Stomach (tissue), 4 donors: ENCODE results near the gene COL1A2.

Experiments
- CTCF ChIP-seq, 7 experiments: fragments of 450-650 bp in 4 of 7; fragments of 200-600 bp in 3 of 7; sonication (generic) in 3 of 7; IDR thresholded peaks; one replicate each; pipeline ENCODE4 v1.5.1; 2016 to 2019; ENCODE audit warnings: antibody characterized with exemption in 7 of 7, control low read depth in 2 of 7, mild to moderate bottlenecking in 1 of 7
- POLR2A ChIP-seq, 4 donors: fragments of 450-650 bp; IDR thresholded peaks; one replicate each; pipeline ENCODE4 v1.6.1; 2016; ENCODE audit warnings: antibody characterized with exemption in 4 of 4, control low read depth in 2 of 4, mild to moderate bottlenecking in 1 of 4, moderate library complexity in 1 of 4
- POLR2AphosphoS5 ChIP-seq, 3 donors: sonication (generic); formaldehyde crosslinking; IDR thresholded peaks; one replicate each; pipeline ENCODE4 v1.6.1; 2016; ENCODE audit warnings: antibody characterized with exemption in 3 of 3

DNA sequence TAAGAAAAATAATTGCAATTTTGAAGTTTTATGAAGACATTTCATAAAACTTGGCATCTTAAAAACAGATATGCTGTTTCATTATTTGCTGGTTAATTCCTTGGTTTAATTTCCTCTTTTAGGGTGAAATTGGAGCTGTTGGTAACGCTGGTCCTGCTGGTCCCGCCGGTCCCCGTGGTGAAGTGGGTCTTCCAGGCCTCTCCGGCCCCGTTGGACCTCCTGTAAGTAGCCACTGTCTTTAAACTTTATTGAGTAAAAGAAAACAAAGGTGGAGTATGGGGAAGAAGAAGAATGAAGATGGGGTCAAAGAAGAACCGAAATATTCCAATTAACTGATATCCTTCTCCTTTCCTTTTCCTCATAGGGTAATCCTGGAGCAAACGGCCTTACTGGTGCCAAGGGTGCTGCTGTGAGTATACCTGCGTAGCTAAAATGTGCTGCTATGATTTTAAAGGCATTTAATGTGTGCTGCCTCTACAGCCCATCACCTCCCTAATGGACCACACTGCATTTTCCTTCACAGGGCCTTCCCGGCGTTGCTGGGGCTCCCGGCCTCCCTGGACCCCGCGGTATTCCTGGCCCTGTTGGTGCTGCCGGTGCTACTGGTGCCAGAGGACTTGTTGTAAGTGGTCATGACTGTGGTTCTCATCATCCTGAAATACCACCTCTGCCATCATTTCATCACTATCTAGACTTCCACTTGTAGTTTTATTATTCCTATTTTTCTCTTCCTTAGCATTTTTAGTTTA, 14.7 kb downstream of the COL1A2 start:
- TF ChIP-seq CTCF (IDR thresholded peaks at IDR 0.05), result no peak
- TF ChIP-seq POLR2A (IDR thresholded peaks at IDR 0.05), result no peak
- TF ChIP-seq POLR2AphosphoS5 (IDR thresholded peaks at IDR 0.05), result no peak
